OCI-LY1 (cell line): ENCODE data around the gene PRPF38B.

ENCODE experiments used
- H2AFZ ChIP-seq: fragments of 200-600 bp; sonication (generic), shearing (Covaris generic); 2 replicates; pipeline ENCODE4 v1.6.0; 2014; ENCODE audit warnings: antibody characterized with exemption, mild to moderate bottlenecking, low read length
- H3F3A ChIP-seq: fragments of 200-600 bp; sonication (generic), shearing (Covaris generic); 2 replicates; pipeline ENCODE4 v1.6.0; 2014; ENCODE audit warnings: mild to moderate bottlenecking, antibody characterized with exemption, low read length, moderate library complexity; ENCODE audit not compliant: insufficient read depth
- H3K27ac ChIP-seq: fragments of 200-600 bp; sonication (generic); 2 replicates; pipeline ENCODE4 v1.5.1; 2014; ENCODE audit warnings: low read length, mixed run types, mild to moderate bottlenecking, low read depth; ENCODE audit not compliant: poor library complexity, severe bottlenecking
- H3K27me3 ChIP-seq: fragments of 200-600 bp; sonication (generic); 2 replicates; pipeline ENCODE4 v1.6.0; 2014; ENCODE audit warnings: antibody characterized with exemption, mild to moderate bottlenecking, low read length, moderate library complexity; ENCODE audit not compliant: insufficient read depth
- H3K36me3 ChIP-seq: fragments of 200-600 bp; sonication (generic); 2 replicates; pipeline ENCODE4 v1.6.1; 2014; ENCODE audit warnings: mild to moderate bottlenecking, antibody characterized with exemption, low read length, moderate library complexity, mixed read lengths; ENCODE audit not compliant: insufficient read depth
- H3K4me1 ChIP-seq: fragments of 200-600 bp; sonication (generic); 2 replicates; pipeline ENCODE4 v1.5.1; 2014; ENCODE audit warnings: mild to moderate bottlenecking, low read length, moderate library complexity; ENCODE audit not compliant: insufficient read depth, severe bottlenecking
- H3K4me2 ChIP-seq: fragments of 200-600 bp; sonication (generic), shearing (Covaris generic); 2 replicates; pipeline ENCODE4 v1.6.1; 2014; ENCODE audit warnings: low read length
- H3K4me3 ChIP-seq: fragments of 200-600 bp; sonication (generic); 2 replicates; pipeline ENCODE4 v1.5.1; 2014; ENCODE audit warnings: low read length, low read depth, mild to moderate bottlenecking, mixed read lengths; ENCODE audit not compliant: poor library complexity, severe bottlenecking
- H3K79me2 ChIP-seq: fragments of 200-600 bp; shearing (Covaris generic); 2 replicates; pipeline ENCODE4 v1.6.1; 2016; ENCODE audit warnings: mixed run types, low read length, mixed read lengths; ENCODE audit not compliant: insufficient read depth
- H3K9ac ChIP-seq: fragments of 200-600 bp; sonication (generic), shearing (Covaris generic); 2 replicates; pipeline ENCODE4 v1.6.1; 2014; ENCODE audit warnings: mild to moderate bottlenecking, low read length, mixed read lengths
- H3K9me2 ChIP-seq: fragments of 200-600 bp; sonication (generic), shearing (Covaris generic); 2 replicates; pipeline ENCODE4 v1.6.1; 2014; ENCODE audit warnings: low read depth, mild to moderate bottlenecking, low read length, mixed read lengths
- H3K9me3 ChIP-seq: fragments of 200-600 bp; shearing (Covaris generic); 2 replicates; pipeline ENCODE4 v1.6.1; 2014; ENCODE audit warnings: low read length, mixed read lengths
- H4K20me1 ChIP-seq: fragments of 200-600 bp; sonication (generic), shearing (Covaris generic); 2 replicates; pipeline ENCODE4 v1.6.0; 2016; ENCODE audit warnings: mild to moderate bottlenecking, low read length; ENCODE audit not compliant: insufficient read depth
- CTCF ChIP-seq: fragments of 200-600 bp; sonication (generic), shearing (Covaris generic); IDR thresholded peaks from 2 replicates; pipeline ENCODE4 v1.5.1; 2017; ENCODE audit warnings: mild to moderate bottlenecking, antibody characterized with exemption, low read length, moderate library complexity, mixed read lengths
- EZH2 ChIP-seq: fragments of 200-600 bp; sonication (generic), shearing (Covaris generic); IDR thresholded peaks from 2 replicates; pipeline ENCODE4 v1.8.0; 2017; ENCODE audit warnings: borderline replicate concordance, mixed run types, mild to moderate bottlenecking, antibody characterized with exemption, low read length, moderate library complexity, mixed read lengths

The PRPF38B gene

GRCh38 chr1:108747898-108748297 lies 55.8 kb downstream of the PRPF38B start:
- Histone ChIP-seq H3F3A (no peaks in the 10 kb centered on the region), H3K9me3 (no peaks in the 10 kb centered on the region), H3K9ac (no peak overlapping the region), H2AFZ (no peak overlapping the region), H4K20me1 (no peaks in the 10 kb centered on the region), H3K36me3 (peaks cover 17% of the 10 kb centered on the region; the same call in 1 of the 2 replicates), H3K4me2 (peak overlapping the region; percentile 83), H3K9me2 (no peaks in the 10 kb centered on the region), H3K27me3 (no peaks in the 10 kb centered on the region), H3K4me3 (no peak overlapping the region), H3K27ac (no peak overlapping the region), H3K79me2 (peaks cover 9% of the 10 kb centered on the region; the same call in 1 of the 2 replicates), H3K4me1 (peaks cover 17% of the 10 kb centered on the region)
- TF ChIP-seq EZH2 (no peak), CTCF (no peak)

GRCh38 chr1:108749081-108749480 lies 57.0 kb downstream of the PRPF38B start:
- H3K36me3 ChIP-seq = peaks cover 26% of the 10 kb centered on the region
- no peak overlapping the region for H3K9ac ChIP-seq
- H3K4me2 ChIP-seq = no peak overlapping the region
- H3K9me3 ChIP-seq = no peaks in the 10 kb centered on the region
- TF ChIP-seq CTCF (no peak), EZH2 (no peak)
- H3K27me3 ChIP-seq = no peaks in the 10 kb centered on the region
- H3F3A ChIP-seq = no peaks in the 10 kb centered on the region
- no peak overlapping the region for H2AFZ ChIP-seq
- H3K79me2 ChIP-seq = peaks cover 9% of the 10 kb centered on the region; the same call in 1 of the 2 replicates
- no peak overlapping the region for H3K27ac ChIP-seq
- H4K20me1 ChIP-seq = no peaks in the 10 kb centered on the region
- no peak overlapping the region for H3K4me3 ChIP-seq
- peaks cover 17% of the 10 kb centered on the region for H3K4me1 ChIP-seq
- H3K9me2 ChIP-seq = no peaks in the 10 kb centered on the region

GRCh38 chr1:108750476-108751181 lies 58.5 kb downstream of the PRPF38B start:
- TF ChIP-seq EZH2 (no peak), CTCF (no peak)
- peaks cover 31% of the 10 kb centered on the region for H3K36me3 ChIP-seq
- no peak overlapping the region for H3K4me3 ChIP-seq
- H3K4me1 ChIP-seq = peaks cover 17% of the 10 kb centered on the region
- no peaks in the 10 kb centered on the region for H4K20me1 ChIP-seq
- no peaks in the 10 kb centered on the region for H3K9me2 ChIP-seq
- no peak overlapping the region for H3K27ac ChIP-seq
- H3K27me3 ChIP-seq = no peaks in the 10 kb centered on the region
- no peak overlapping the region for H3K9ac ChIP-seq
- H2AFZ ChIP-seq = no peak overlapping the region
- H3F3A ChIP-seq = no peaks in the 10 kb centered on the region
- H3K79me2 ChIP-seq = peaks cover 9% of the 10 kb centered on the region; the same call in 1 of the 2 replicates
- H3K9me3 ChIP-seq = no peaks in the 10 kb centered on the region
- H3K4me2 ChIP-seq = no peak overlapping the region
